GM19099 (cell line): Measurements from ENCODE around the gene MEIG1.

ENCODE experiments used
- POLR2A ChIP-seq: IDR thresholded peaks from 3 replicates; pipeline ENCODE4 v1.6.1; 2011; ENCODE audit warnings: low read depth; ENCODE audit not compliant: insufficient read length; ENCODE audit errors: extremely low read depth

The MEIG1 gene, protein sequence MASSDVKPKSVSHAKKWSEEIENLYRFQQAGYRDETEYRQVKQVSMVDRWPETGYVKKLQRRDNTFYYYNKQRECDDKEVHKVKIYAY

DNA sequence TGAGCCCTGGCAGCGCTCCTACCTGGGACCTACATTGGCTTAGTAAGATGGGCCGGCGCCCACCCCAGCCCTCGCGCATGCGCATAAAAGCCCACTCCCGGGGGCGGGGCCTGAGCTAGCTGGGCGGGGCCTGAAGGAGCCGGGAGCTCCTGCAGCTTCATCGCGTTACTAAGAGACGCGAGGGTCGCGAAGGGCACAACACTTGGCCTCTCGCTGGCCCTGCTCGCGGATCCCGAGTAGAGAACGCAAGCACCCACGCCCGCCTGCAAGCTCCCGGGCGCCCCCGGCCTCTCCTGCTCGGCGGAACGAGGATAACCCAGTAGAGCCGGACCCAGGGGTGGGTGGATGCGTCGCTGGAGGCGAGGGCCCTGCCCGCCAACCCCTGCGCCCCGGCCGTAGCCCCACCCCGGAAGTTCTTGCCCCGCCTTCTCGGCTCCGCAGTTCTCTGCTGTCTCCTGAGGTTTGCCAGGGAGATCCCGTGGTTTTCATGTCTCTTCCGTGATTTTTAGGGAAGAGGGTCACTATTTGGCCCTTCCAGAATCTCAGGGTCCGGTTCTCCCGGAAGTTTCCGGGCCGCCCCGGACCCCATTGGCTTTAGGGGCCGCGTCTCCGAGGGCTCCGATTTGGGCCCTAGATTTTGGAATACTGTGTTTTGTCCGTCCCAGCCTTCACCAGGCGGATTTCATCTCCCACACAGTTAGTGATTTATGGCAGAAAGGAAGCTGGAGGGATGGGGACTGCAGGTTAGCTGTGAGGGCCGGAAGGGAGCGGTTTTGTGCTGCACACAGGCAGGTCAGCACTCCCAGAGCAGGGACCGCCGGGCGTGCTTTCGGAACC, at the start of gene MEIG1:
Gene MEIG1, plus strand, starts transcription at position 168 of the 837 bp plus-strand sequence. CDS start 7,081 bp downstream, outside the sequence.
- peak; percentile 67 for TF ChIP-seq POLR2A

DNA sequence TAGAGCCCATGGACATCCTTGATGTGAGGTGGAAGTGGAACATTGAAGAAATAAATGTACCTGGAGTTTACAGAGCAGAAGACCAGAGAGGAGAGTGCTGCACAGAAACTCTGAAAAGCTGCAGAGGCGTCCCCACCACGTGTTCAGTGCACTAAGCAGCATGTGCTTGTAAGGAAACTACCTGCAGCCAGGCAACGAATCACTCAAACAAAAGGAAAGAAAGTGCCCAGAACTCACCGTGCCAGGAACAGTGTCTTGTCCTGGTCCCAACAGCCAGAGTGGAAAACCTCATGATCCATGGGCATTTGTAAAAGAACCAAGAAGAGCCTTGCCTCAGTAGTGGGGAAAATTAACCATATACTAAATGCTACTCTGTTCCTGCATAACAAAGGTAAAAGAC, 48.2 kb upstream of the MEIG1 start:
- TF ChIP-seq POLR2A = no peak

DNA sequence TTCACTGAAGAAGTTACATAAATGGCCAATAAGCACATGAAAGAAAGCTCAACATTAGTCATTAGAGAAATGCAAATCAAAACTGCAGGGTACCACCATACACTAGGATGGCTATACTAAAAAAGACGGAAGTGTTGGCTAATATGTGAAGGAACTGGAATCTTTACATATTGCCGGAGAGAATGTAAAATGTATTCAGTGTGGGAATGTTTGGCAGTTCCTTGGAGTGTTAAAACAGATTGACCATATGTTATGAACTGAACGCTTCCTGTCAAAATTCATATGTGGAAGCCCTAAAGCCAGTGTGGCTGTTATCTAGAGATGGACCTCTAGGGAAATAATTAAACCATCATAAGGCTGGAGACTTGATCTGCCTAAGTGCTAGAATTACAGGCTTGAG, 47.4 kb upstream of the MEIG1 start:
- TF ChIP-seq POLR2A = no peak

DNA sequence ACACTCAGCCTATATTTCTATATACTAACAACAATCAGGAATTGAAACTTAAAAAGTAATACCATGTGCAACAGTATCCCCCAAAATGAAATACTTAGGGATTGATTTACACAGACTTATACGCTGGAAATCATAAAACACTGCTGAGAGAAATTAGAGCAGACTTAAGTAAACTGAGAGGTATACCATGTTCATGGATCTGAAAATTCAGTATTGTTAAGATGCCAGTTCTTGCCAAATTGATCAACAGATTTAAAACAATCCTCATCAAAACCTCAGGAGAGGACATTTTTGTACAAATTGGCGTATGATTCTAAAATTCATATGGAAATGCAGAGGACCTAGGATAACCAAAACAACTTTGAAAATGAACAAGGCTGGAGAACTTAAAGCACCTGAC, 42.6 kb upstream of the MEIG1 start:
- TF ChIP-seq POLR2A = no peak

DNA sequence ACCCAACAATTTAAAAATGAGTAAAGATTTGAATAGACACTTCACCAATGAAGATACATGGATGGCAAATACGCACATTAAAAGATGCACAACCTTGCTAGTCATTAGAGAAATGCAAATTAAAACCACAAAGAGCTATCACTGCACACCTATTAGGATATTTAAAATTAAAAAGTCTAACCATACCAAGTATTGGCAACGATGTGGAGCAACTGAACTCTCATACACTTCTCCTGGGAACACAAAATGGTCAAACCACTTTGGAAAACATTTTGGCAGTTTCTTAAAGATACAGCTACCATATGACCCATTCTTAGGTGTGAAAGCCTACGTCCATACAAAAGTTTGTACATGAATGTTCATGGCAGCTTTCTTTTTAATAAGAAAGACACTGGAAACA, 41.4 kb upstream of the MEIG1 start:
- no peak for TF ChIP-seq POLR2A

DNA sequence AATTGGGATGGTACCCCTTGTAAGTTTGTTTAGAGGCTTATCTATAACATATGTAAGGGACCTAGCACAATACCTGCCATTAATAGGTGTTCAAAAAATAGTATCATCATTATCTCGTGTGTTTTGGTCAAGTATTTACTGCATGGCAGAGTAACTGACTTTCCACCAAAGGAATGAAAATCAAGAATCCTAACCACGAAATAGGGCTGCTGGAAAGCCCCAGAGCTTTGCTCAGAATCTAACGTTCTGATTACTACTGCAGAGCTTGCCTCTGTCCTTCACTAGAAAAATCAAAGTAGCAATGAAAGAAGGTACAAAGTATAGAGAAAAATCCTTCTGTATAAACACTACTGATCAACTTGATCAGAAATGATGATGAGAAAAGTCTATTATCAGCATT, 40.2 kb upstream of the MEIG1 start:
- TF ChIP-seq POLR2A = no peak

DNA sequence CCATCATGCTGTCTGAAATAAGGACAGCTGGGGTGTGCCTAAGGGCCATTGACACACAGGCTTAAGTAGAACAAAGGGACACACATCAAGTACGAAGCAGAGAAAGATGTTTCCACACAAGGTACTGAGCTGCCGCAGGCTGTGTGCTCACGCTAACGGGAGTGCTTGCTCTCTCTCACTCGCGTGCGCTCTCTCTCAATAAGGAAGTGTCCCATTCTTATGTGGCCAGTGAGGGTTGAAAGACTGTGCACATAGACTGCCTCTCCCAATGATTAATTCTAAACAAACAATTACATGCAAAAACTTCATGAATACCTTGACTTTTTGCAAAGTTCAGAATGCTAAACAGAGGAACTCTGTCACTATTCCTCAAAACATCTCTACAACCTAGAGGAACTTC, 35.2 kb upstream of the MEIG1 start:
- TF ChIP-seq POLR2A = no peak

DNA sequence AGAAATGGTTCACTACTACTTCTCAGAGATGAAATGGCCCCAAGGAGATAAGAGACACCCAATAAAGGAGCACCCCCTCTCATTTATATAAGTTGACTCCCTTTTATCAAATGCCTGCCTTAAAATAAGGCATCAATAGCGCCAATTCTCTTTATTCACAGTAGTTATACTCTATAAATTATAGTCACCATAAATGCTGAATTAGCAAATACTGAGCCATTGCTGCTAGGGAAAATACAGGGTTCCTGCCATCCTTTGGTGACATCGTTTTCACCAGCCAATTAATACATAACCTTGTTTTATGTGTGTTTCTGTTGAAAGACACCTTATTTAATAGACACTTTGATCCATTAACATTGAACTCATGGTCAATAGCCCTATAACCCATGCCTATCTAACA, 33.9 kb upstream of the MEIG1 start:
- no peak for TF ChIP-seq POLR2A

DNA sequence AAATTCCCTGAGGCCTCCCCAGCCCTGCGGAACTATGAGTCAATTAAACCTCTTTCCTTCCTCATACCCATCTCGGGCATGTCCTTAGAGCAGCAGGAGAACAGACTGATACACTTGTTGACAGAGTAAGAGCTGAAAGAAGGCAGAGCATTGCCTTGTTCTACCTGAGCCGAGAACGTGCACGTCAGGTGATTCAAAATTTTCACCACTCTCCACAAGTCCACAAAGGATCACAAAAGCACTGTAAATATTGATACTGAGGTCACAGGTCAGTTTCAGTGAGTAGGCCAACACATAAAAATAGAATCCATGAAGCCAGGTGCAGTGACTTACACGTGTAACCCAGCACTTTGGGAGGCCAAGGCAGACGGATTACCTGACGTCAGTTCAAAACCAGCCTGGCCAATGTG, 33.1 kb upstream of the MEIG1 start:
- no peak for TF ChIP-seq POLR2A

DNA sequence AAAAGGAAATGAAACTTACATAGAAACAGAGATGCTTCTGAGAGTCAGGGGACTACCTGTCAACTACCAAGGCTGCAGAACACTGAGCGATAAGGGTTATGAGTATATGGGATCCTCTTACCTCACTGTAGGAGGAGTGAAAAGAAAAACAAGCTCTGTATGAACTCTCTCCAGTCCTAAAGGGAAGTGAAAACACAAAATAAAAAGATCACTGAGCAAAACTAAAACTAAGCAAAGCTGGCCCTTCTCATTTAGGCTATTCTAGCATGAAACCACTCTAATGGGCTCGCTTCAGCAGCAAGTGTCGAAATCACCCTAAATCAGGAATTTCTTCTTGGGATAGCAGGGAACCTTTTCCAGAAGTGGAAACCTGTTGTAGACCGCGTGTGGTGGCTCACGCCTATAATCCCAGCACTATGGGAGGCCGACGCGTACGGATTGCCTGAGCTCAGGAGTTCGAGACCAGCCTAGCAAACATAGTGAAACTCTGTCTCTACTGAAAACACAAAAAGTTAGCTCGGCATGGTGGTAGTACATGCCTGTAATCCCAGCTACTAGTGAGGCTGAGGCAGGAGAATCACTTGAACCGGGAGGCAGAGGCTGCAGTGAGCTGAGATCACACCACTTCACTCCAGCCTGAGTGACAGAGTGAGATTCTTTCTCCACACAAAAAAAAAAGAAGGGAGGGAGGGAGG, 32.3 kb upstream of the MEIG1 start:
- no peak for TF ChIP-seq POLR2A

DNA sequence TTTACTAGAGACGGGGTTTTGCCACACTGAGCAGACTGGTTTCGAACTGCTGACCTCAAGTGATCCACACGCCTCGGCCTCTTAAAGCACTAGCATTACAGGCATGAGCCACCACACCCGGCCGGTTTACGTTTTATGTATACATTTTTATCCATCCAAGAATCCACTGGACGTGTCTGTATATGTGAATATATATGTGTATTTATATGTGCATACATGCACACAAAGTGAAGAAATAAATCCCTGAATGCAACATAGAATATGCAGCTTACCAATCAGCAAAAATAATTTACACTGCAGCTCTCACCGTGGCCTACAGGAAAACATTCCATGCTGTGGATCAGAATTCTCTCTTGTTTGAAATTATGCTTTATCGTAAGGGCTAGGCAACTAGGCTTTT, 28.6 kb upstream of the MEIG1 start:
- no peak for TF ChIP-seq POLR2A

DNA sequence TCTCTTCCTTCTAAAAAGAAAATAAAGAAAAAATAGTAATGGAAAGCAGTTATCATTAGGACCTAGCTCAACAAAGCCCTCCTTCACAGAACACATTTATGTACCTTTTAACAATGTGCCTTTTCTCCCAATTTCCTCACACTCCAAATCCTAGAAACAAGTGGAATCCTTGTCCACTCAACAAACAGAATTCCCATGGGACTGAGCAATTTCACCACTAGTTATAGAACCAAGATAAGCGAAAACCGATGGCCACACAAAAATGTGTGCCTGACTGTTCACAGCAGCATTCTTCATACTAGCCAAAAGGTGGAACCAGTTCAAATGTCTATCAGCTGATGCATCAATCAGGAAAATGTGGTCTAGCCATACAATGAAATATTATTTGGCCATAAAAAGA, 22.6 kb upstream of the MEIG1 start:
- TF ChIP-seq POLR2A = no peak

DNA sequence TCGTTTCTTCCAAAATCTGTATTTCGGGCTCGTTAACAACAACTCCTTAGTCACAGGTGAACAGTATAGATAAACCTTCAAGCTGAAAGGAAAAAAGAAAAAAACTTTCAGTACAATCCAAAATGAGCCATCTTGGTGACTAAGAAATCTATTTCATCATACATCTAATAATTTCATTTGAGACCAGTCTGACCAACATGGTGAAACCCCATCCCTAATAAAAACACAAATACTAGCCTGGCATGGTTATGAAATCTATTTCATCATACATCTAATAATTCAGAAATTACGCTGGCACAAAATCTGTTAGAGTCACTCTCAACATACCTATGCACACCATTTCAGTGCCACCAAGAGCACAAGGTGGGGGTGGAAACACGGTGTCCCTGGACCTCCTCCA, 14.1 kb upstream of the MEIG1 start:
- no peak for TF ChIP-seq POLR2A

DNA sequence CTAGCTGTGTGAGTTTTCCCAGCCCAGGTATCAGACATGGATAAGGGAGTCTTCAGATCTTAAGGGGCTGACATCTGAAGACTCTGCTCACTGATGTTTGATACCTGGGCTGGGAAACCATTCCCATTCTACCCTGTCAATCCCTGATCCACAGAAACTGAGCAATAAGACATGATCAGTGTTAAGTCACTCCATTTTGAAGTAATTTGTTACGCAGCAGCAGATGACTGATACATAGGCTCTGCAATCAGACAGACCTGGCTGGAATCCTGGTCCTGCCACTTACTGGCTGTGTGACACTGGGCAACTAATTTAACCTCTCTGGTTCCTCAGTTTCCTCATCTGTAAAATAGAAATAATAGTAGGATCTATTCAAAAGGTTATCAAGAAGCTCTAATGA, 11.9 kb upstream of the MEIG1 start:
- no peak for TF ChIP-seq POLR2A

DNA sequence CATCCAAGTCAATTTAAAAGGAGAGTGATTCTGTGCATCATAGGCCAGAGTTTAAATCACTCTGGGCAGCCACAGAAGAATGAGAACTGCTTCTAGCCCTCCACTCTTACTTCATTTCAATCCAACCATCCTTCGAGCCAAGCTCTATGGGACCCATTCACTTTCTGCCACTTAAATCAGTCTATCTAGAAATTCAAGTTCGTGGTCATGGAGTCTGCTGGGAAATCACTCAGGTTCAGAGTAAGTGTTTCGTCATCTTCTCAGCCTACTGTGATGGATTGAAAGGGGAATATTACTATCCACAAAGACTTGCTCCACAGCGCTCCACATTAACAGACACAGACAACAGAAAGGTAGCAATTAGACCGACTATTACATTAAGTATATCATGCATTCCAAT, 9.9 kb upstream of the MEIG1 start:
- TF ChIP-seq POLR2A = no peak

DNA sequence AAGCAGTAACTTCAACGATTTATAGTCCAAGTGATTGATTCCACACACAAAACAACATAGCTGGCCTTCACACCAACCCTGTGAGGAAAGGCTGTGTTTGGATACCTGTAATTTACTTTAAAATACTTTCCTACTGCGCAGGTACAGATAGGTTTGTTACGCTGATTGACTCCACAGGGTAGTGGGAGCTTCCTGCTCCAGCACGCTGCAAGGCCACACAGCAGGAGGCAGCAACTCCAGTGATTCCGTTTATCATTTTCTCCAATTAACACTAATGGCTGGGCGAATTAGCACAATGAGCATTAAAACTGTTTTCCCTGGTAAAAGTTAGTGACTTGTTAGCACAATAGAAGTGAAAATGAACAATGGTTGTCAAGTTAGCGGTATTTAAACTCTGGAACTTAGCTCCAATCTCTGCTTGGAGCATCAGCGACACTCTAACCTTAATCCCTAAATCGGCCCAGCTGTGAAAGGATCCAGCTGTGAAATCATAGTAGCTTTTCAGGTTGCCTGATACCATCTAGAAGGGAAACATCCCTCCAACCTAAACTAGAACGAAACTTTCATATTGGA, 6.3 kb upstream of the MEIG1 start:
- TF ChIP-seq POLR2A = no peak
